Stomach (tissue), 4 donors: Measurements from ENCODE around the gene LARGE1.

ENCODE experiments used
- CTCF ChIP-seq, 7 experiments: fragments of 450-650 bp in 4 of 7; fragments of 200-600 bp in 3 of 7; sonication (generic) in 3 of 7; IDR thresholded peaks; one replicate each; pipeline ENCODE4 v1.5.1; 2016 to 2019; ENCODE audit warnings: antibody characterized with exemption in 7 of 7, control low read depth in 2 of 7, mild to moderate bottlenecking in 1 of 7
- EP300 ChIP-seq: sonication (generic); formaldehyde crosslinking; IDR thresholded peaks from one replicate; pipeline ENCODE4 v1.6.1; 2017; ENCODE audit warnings: antibody characterized with exemption

GRCh38 chr22:33565580-33565995 lies 354.7 kb downstream of the LARGE1 start:
- TF ChIP-seq CTCF (IDR thresholded peaks at IDR 0.05) (no peak), EP300 (no peak)
